Hepatocyte (in vitro differentiated cells): ENCODE measurements around the gene ADTRP.

Experiments
- EZH2 ChIP-seq: fragments of 200-600 bp; sonication (generic); IDR thresholded peaks from 2 replicates; pipeline ENCODE4 v1.6.1; 2016; ENCODE audit warnings: antibody characterized with exemption, mild to moderate bottlenecking, borderline replicate concordance
- EZH2phosphoT487 ChIP-seq: fragments of 200-600 bp; sonication (generic); IDR thresholded peaks from one replicate; pipeline ENCODE4 v1.6.1; 2018; ENCODE audit warnings: antibody characterized with exemption, mild to moderate bottlenecking, low read depth, moderate library complexity; ENCODE audit not compliant: unreplicated experiment, severe bottlenecking

- TF ChIP-seq EZH2: no peak
- TF ChIP-seq EZH2phosphoT487: no peak
These were observed 9.4 kb downstream of the ADTRP start for GRCh38 chr6:11769244-11769643.
